Adrenal gland (tissue), 5 donors: ENCODE data around the gene CHTF18.

ENCODE experiments used
- POLR2A ChIP-seq, 2 donors: fragments of 450-650 bp; IDR thresholded peaks; one replicate each; pipeline ENCODE4 v1.6.1; 2017; ENCODE audit warnings: antibody characterized with exemption in 2 of 2, mild to moderate bottlenecking in 2 of 2, moderate library complexity in 1 of 2
- TF ChIP-seq, protein P1 (sequence below), 6 experiments: fragments of 450-650 bp in 4 of 6; fragments of 200-600 bp in 2 of 6; sonication (generic) in 1 of 6; IDR thresholded peaks; 1 replicate in 5 of 6; 2 replicates in 1 of 6; pipeline versions ENCODE4 v1.5.1 to v1.8.0; 2016 to 2021; ENCODE audit warnings: antibody characterized with exemption in 6 of 6, mild to moderate bottlenecking in 2 of 6, moderate library complexity in 1 of 6
- donor health status: DM: no; HTN: no; CAD: no.

DNA sequence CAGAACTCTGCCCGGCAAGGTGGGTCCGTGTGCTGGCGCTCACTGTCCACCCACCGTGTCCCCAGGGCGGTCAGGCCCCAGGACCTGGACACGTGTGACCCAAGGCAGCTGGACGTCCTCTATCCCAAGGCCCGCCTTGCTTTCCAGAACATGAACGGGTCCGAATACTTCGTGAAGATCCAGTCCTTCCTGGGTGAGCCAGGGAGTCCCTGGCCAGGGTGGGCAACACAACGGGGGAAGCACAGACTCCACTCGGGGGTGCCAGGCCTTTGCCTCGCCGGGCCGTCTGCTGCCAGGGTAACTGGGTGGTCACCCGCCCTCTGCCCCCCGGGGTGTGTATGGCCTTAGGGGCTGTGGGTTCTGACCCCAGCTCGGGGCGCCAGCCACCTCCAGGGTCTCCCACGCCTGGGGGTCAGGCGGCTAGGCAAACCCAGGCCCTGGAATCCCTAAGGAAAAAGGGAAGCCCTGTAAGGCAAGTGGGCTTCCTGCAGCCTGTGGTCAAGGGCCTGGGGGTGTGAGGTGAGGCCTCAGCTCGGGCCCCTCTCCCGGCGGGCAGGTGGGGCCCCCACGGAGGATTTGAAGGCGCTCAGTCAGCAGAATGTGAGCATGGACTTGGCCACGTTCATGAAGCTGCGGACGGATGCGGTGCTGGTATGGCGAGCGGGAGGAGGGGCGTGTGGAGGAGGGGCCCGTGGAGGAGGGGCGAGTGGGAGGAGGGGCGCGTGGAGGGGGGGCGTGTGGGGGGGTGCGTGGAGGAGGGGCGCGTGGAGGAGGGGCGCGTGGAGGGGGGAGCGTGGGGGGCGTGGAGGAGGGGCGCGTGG, 21.4 kb upstream of the CHTF18 start:
- TF ChIP-seq, protein P1, sequence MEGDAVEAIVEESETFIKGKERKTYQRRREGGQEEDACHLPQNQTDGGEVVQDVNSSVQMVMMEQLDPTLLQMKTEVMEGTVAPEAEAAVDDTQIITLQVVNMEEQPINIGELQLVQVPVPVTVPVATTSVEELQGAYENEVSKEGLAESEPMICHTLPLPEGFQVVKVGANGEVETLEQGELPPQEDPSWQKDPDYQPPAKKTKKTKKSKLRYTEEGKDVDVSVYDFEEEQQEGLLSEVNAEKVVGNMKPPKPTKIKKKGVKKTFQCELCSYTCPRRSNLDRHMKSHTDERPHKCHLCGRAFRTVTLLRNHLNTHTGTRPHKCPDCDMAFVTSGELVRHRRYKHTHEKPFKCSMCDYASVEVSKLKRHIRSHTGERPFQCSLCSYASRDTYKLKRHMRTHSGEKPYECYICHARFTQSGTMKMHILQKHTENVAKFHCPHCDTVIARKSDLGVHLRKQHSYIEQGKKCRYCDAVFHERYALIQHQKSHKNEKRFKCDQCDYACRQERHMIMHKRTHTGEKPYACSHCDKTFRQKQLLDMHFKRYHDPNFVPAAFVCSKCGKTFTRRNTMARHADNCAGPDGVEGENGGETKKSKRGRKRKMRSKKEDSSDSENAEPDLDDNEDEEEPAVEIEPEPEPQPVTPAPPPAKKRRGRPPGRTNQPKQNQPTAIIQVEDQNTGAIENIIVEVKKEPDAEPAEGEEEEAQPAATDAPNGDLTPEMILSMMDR (IDR thresholded peaks at IDR 0.05) = no peak
- TF ChIP-seq POLR2A (IDR thresholded peaks at IDR 0.05) = no peak
